A673 (cell line): ENCODE results near the gene TPD52L2.

Source experiments
- CTCF ChIP-seq: fragments of 300-800, 200-600 bp; sonication (generic); conservative IDR thresholded peaks from 2 replicates; pipeline ENCODE4 v1.5.1; 2017; ENCODE audit warnings: low read depth, mild to moderate bottlenecking, antibody characterized with exemption, low read length, moderate library complexity, mixed read lengths
- EZH2 ChIP-seq: fragments of 200-600 bp; sonication (generic); IDR thresholded peaks from 2 replicates; pipeline ENCODE4 v1.6.1; 2017; ENCODE audit warnings: borderline replicate concordance, low read depth, mild to moderate bottlenecking, mixed read lengths, antibody characterized with exemption, low read length; ENCODE audit not compliant: poor library complexity, severe bottlenecking

GRCh38 chr20:63898882-63899558 is 34.0 kb downstream of the TPD52L2 start:
- TF ChIP-seq CTCF (no peak), EZH2 (no peak)
